Vagina (tissue), 2 donors: ENCODE measurements around the gene NDUFA1. TPM values are rescaled to one million over a fixed set of nuclear protein-coding genes. Genes with fewer than 3 reads are reported as not detected.

Experiments
- DNase-seq, 2 donors: peaks; one replicate each; pipeline ENCODE4 v3.0.0-alpha.2; 2017; ENCODE audit errors: extremely low spot score in 2 of 2
- H3K27ac ChIP-seq: fragments of 200-600 bp; sonication (generic); one replicate; pipeline ENCODE4 v1.5.1; 2019
- H3K27me3 ChIP-seq: fragments of 200-600 bp; sonication (generic); one replicate; pipeline ENCODE4 v1.5.1; 2019
- H3K36me3 ChIP-seq, 2 donors: fragments of 200-600 bp; sonication (generic); one replicate each; pipeline ENCODE4 v1.5.1; 2017 to 2019
- H3K4me1 ChIP-seq: fragments of 200-600 bp; sonication (generic); one replicate; pipeline ENCODE4 v1.5.1; 2019
- H3K4me3 ChIP-seq, 2 donors: fragments of 200-600 bp; sonication (generic); 1 replicate in 1 of 2; 2 replicates in 1 of 2; pipeline ENCODE4 v1.5.1; 2016 to 2019
- H3K9me3 ChIP-seq: fragments of 200-600 bp; sonication (generic); one replicate; pipeline ENCODE4 v1.5.1; 2019
- CTCF ChIP-seq, 3 experiments: fragments of 450-650 bp in 2 of 3; fragments of 200-600 bp in 1 of 3; sonication (generic) in 1 of 3; IDR thresholded peaks; one replicate each; pipeline ENCODE4 v1.5.1; 2017 to 2019; ENCODE audit warnings: antibody characterized with exemption in 3 of 3, mild to moderate bottlenecking in 2 of 3, moderate library complexity in 2 of 3
- POLR2A ChIP-seq, 2 donors: fragments of 450-650 bp; IDR thresholded peaks; one replicate each; pipeline ENCODE4 v1.6.1; 2017; ENCODE audit warnings: antibody characterized with exemption in 2 of 2, mild to moderate bottlenecking in 2 of 2, moderate library complexity in 2 of 2
- POLR2AphosphoS5 ChIP-seq, 2 donors: sonication (generic); formaldehyde crosslinking; IDR thresholded peaks; one replicate each; pipeline ENCODE4 v1.9.0; 2017; ENCODE audit warnings: antibody characterized with exemption in 2 of 2, mild to moderate bottlenecking in 2 of 2, low read depth in 1 of 2; ENCODE audit not compliant: insufficient read depth in 1 of 2
- intact Hi-C: fragments of 100-400 bp; cut with DNase I; formaldehyde crosslinking; loops from one replicate; pipeline ENCODE4 v1.15.1; 2023
- total RNA-seq: library from RNA; depleted of rRNA; stranded (reverse); fragments of >200 nt; gene quantifications from one replicate; pipeline ENCODE4 v1.2.3, GENCODE V29; 2016

NDUFA1 gene
- total RNA-seq, 1 donor from 2014 or later: 25.8 TPM

GRCh38 chrX:119878740-119879139, 7.1 kb downstream of the NDUFA1 start:
- Histone ChIP-seq H3K4me3 (no peak overlapping the region), H3K27me3 (no peaks in the 10 kb centered on the region), H3K9me3 (no peaks in the 10 kb centered on the region), H3K36me3 (peaks cover 0 to 7% of the 10 kb centered on the region in 2 donors), H3K4me1 (no peaks in the 10 kb centered on the region), H3K27ac (no peak overlapping the region)
- intact Hi-C loops: no loop called here
- TF ChIP-seq POLR2AphosphoS5 (IDR thresholded peaks at IDR 0.05; ENCODE audit: insufficient read depth in 1 of 2, low read depth in 1 of 2) (no peak), CTCF (IDR thresholded peaks at IDR 0.05) (no peak), POLR2A (IDR thresholded peaks at IDR 0.05) (no peak)
- DNase-seq: no peak

DNA sequence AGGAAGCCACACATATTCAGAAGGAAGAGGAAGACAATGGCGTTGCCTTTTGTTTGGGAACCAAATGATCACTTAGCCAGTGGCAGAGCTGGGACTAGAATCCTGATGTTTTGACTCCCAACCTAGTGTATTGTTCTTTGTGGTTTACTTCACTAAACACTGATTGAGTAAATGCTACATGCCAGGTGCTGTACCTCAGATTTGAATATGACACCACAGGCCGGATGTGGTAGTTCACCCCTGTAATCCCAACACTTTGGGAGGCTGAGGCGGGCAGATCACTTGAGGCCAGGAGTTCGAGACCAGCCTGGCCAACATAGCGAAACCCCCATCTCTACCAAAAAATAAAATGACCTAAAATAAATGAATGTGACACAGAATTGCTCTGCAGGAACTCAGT, 8.4 kb downstream of the NDUFA1 start:
- H3K4me3 ChIP-seq: no peak overlapping the region
- H3K4me1 ChIP-seq: no peaks in the 10 kb centered on the region
- H3K27ac ChIP-seq: no peak overlapping the region
- no peaks in the 10 kb centered on the region for H3K27me3 ChIP-seq
- no peak for TF ChIP-seq POLR2A (IDR thresholded peaks at IDR 0.05)
- no peak for TF ChIP-seq POLR2AphosphoS5 (IDR thresholded peaks at IDR 0.05; ENCODE audit: insufficient read depth in 1 of 2, low read depth in 1 of 2)
- TF ChIP-seq CTCF (IDR thresholded peaks at IDR 0.05): no peak
- intact Hi-C loops: no loop called here
- H3K9me3 ChIP-seq: no peaks in the 10 kb centered on the region
- DNase-seq: no peak
- peaks cover 0 to 7% of the 10 kb centered on the region in 2 donors for H3K36me3 ChIP-seq

DNA sequence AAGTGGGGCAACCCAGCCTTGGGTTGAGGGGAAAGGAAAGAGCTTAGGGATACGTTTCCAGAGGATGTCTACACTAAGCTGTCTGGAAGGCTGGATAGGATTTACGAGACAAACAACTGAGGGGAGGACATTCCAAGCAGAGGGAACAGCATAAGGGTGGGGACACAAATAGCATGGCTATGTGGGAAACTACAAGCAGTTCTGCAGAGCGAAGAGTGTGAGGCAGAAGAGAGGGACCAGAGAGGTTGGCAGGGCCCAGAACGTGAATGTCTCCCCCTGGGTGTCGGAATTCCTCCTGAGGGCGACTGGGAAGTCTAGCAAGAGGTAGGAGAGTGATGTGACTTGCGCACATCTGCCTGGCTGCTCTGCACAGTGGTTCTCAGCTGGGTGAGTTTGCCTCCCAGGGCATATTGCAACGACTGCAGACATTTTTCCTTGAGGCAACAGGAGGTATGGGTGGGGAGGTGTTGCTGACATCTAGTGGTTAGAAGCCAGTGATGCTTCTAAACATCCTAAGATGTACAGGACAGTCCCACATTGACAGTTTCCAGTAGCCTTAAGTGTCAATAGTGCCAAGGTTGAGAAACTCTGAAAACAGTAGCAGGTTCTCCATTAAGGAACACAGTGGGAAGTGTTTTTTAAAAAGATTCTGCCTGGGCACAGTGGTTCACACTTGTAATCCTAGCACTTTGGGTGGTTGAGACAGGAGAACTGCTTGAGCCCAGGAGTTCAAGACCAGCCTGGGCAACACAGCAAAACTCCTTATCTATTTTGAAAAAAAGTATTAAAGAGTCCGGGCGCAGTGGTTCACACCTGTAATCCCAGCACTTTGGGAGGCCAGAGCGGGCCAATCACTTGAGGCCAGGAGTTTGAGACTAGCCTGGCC, 9.2 kb downstream of the NDUFA1 start:
- H3K4me1 ChIP-seq: no peaks in the 10 kb centered on the region
- no peaks in the 10 kb centered on the region for H3K9me3 ChIP-seq
- H3K36me3 ChIP-seq: peaks cover 0 to 7% of the 10 kb centered on the region in 2 donors
- no peak overlapping the region for H3K4me3 ChIP-seq
- TF ChIP-seq POLR2A (IDR thresholded peaks at IDR 0.05) (no peak), CTCF (IDR thresholded peaks at IDR 0.05) (peak in 1 of 3 experiments; percentile 33), POLR2AphosphoS5 (IDR thresholded peaks at IDR 0.05; ENCODE audit: insufficient read depth in 1 of 2, low read depth in 1 of 2) (no peak)
- no peak overlapping the region for H3K27ac ChIP-seq
- intact Hi-C loops: no loop called here
- H3K27me3 ChIP-seq: no peaks in the 10 kb centered on the region
- DNase-seq: no peak

- TF ChIP-seq POLR2AphosphoS5 (IDR thresholded peaks at IDR 0.05; ENCODE audit: insufficient read depth in 1 of 2, low read depth in 1 of 2): no peak
- TF ChIP-seq POLR2A (IDR thresholded peaks at IDR 0.05): no peak
- TF ChIP-seq CTCF (IDR thresholded peaks at IDR 0.05): no peak
- H3K4me3 ChIP-seq: no peak overlapping the region
- no peaks in the 10 kb centered on the region for H3K4me1 ChIP-seq
- no peaks in the 10 kb centered on the region for H3K9me3 ChIP-seq
- intact Hi-C loops: no loop called here
- H3K36me3 ChIP-seq: no peaks in the 10 kb centered on the region
- no peak for DNase-seq
- H3K27ac ChIP-seq: no peak overlapping the region
- no peaks in the 10 kb centered on the region for H3K27me3 ChIP-seq
Observed at GRCh38 chrX:119885554-119886428, 14.2 kb downstream of the NDUFA1 start.
